K562 (cell line): ENCODE data around the gene RAI1. TPM values are rescaled to one million over a fixed set of nuclear protein-coding genes. Genes with fewer than 3 reads are reported as not detected.

Source experiments
- ATAC-seq: fragments of 200-7000 bp; cut with Tn5 transposase; 3 replicates; pipeline ENCODE4 v1.9.1; 2020; ENCODE audit warnings: moderate library complexity
- BruUV-seq: library from RNA; stranded (reverse); fragments of 400-500 nt; replicated peaks from 2 replicates; lab custom pipeline; 2021; lab: Mats Ljungman, UMichigan
- CTCF ChIA-PET: fragments of 300-600 bp; formaldehyde crosslinking; extraction: SDS; loops from one replicate; lab custom pipeline; 2021; ENCODE audit warnings: low intra/inter-chr PET ratio; lab: Yijun Ruan, JAX
- POLR2A ChIA-PET: fragments of 300-600, 350-650 bp; sonication (Branson Sonifier 250); formaldehyde crosslinking; extraction: SDS; loops from one replicate; lab custom pipeline; 2021; ENCODE audit warnings: antibody characterized with exemption, inconsistent platforms; lab: Yijun Ruan, JAX
- DNase-seq, 4 experiments: peaks; one replicate each; pipeline versions ENCODE4 v3.0.0 to v3.0.0-alpha.2; 2011 to 2018; ENCODE audit warnings: low spot score in 3 of 4, mixed read lengths in 3 of 4; ENCODE audit errors: extremely low read depth in 1 of 4
- FAIRE-seq: peaks from 2 replicates; lab custom pipeline; 2011; peaks lifted over from hg19 to GRCh38; lab: Jason Lieb, UNC
- H2AFZ ChIP-seq: 2 replicates; pipeline ENCODE4 v1.6.0; 2011; ENCODE audit warnings: low read depth, low read length, control low read depth, inconsistent platforms
- H3K27ac ChIP-seq: fragments of 200-600 bp; 3 replicates; pipeline ENCODE4 v1.8.0; 2011; ENCODE audit warnings: low read depth, mild to moderate bottlenecking, control low read depth, inconsistent platforms, low read length, moderate library complexity, mixed read lengths; ENCODE audit errors: extremely low read depth
- H3K27me3 ChIP-seq, 2 experiments: fragments of 300-600 bp in 1 of 2; 2 replicates in 1 of 2; 3 replicates in 1 of 2; pipeline versions ENCODE4 v1.6.0 to v1.8.0; 2011; ENCODE audit warnings: inconsistent platforms in 2 of 2, low read length in 2 of 2, mild to moderate bottlenecking in 1 of 2, mixed read lengths in 1 of 2, moderate library complexity in 1 of 2; ENCODE audit not compliant: control insufficient read depth in 2 of 2, insufficient read depth in 2 of 2
- H3K36me3 ChIP-seq: fragments of 300-600 bp; 3 replicates; pipeline ENCODE4 v1.8.0; 2011; ENCODE audit warnings: mild to moderate bottlenecking, low read length, inconsistent platforms; ENCODE audit not compliant: control insufficient read depth, insufficient read depth
- H3K4me1 ChIP-seq, 2 experiments: fragments of 200-600 bp in 1 of 2; replicated peaks in 1 of 2; 2 replicates in 1 of 2; 3 replicates in 1 of 2; pipeline versions ENCODE4 v1.5.1 to v1.8.0; 2011; ENCODE audit warnings: inconsistent platforms in 2 of 2, low read length in 2 of 2, mild to moderate bottlenecking in 1 of 2, mixed read lengths in 1 of 2, moderate library complexity in 1 of 2; ENCODE audit not compliant: control insufficient read depth in 2 of 2, insufficient read depth in 2 of 2
- H3K4me2 ChIP-seq: 2 replicates; pipeline ENCODE4 v1.6.1; 2011; ENCODE audit warnings: low read length, control low read depth, inconsistent platforms, mixed read lengths; ENCODE audit not compliant: insufficient read depth
- H3K4me3 ChIP-seq: fragments of 200-600 bp; sonication (generic), shearing (Covaris generic); 2 replicates; pipeline ENCODE4 v1.5.1; 2016; ENCODE audit warnings: control low read depth, inconsistent platforms
- H3K79me2 ChIP-seq: fragments of 200-600 bp; 3 replicates; pipeline ENCODE4 v1.8.0; 2011; ENCODE audit warnings: low read length, inconsistent platforms; ENCODE audit not compliant: control insufficient read depth, insufficient read depth
- H3K9ac ChIP-seq, 2 experiments: 2 replicates each; pipeline versions ENCODE4 v1.6.0 to v1.6.1; 2011; ENCODE audit warnings: low read depth in 2 of 2, low read length in 2 of 2, control low read depth in 1 of 2, inconsistent platforms in 1 of 2, mild to moderate bottlenecking in 1 of 2, mixed read lengths in 1 of 2; ENCODE audit not compliant: insufficient read depth in 1 of 2
- H3K9me1 ChIP-seq: one replicate; pipeline ENCODE4 v1.6.0; 2011; ENCODE audit warnings: inconsistent platforms, mild to moderate bottlenecking, low read length, moderate library complexity; ENCODE audit not compliant: control insufficient read depth, insufficient read depth
- H3K9me3 ChIP-seq: replicated peaks from 2 replicates; pipeline ENCODE4 v1.5.1; 2011; ENCODE audit warnings: low read depth, low read length, inconsistent platforms; ENCODE audit not compliant: control insufficient read depth, insufficient read depth
- H4K20me1 ChIP-seq: replicated peaks from 2 replicates; pipeline ENCODE4 v1.6.1; 2011; ENCODE audit warnings: low read length, inconsistent platforms, mixed read lengths; ENCODE audit not compliant: control insufficient read depth, insufficient read depth
- E2F6 ChIP-seq, 2 experiments: IDR thresholded peaks; 2 replicates each; pipeline ENCODE4 v1.6.1; 2011; ENCODE audit warnings: borderline replicate concordance in 1 of 2, control low read depth in 1 of 2, low read depth in 1 of 2, low read length in 1 of 2, mild to moderate bottlenecking in 1 of 2, mixed read lengths in 1 of 2, moderate library complexity in 1 of 2; ENCODE audit not compliant: insufficient read depth in 1 of 2, insufficient read length in 1 of 2, poor library complexity in 1 of 2, severe bottlenecking in 1 of 2; ENCODE audit errors: extremely low read depth in 1 of 2
- NFATC3 ChIP-seq: fragments of 450-650 bp; IDR thresholded peaks from 2 replicates; pipeline ENCODE4 v1.6.1; 2017; ENCODE audit warnings: mild to moderate bottlenecking
- SRSF1 ChIP-seq: fragments of 200-400 bp; formaldehyde crosslinking; IDR thresholded peaks from 2 replicates; pipeline ENCODE4 v1.6.1; 2017; ENCODE audit warnings: mild to moderate bottlenecking, low read depth, low read length, moderate library complexity
- TOE1 ChIP-seq, 2 experiments: fragments of 450-650 bp in 1 of 2; sonication (generic) in 1 of 2; formaldehyde crosslinking in 1 of 2; IDR thresholded peaks; 2 replicates each; pipeline versions ENCODE4 v1.7.1 to v1.8.0; 2016 to 2022; ENCODE audit warnings: borderline replicate concordance in 2 of 2, mild to moderate bottlenecking in 2 of 2, antibody characterized with exemption in 1 of 2, inconsistent platforms in 1 of 2, low read depth in 1 of 2, missing genetic modification reagents in 1 of 2, moderate library complexity in 1 of 2
- TSC22D4 ChIP-seq: fragments of 450-650 bp; IDR thresholded peaks from 2 replicates; pipeline ENCODE4 v1.6.1; 2016; ENCODE audit warnings: missing genetic modification characterization, missing biosample characterization, control low read depth
- ZBTB34 ChIP-seq: fragments of 250-450 bp; sonication (Bioruptor Pico); IDR thresholded peaks from 2 replicates; pipeline ENCODE4 v1.8.0; 2021; ENCODE audit warnings: mild to moderate bottlenecking, moderate library complexity
- ZBTB9 ChIP-seq: fragments of 450-650 bp; formaldehyde crosslinking; IDR thresholded peaks from 2 replicates; pipeline ENCODE4 v1.4.0; 2020; ENCODE audit warnings: mild to moderate bottlenecking, moderate library complexity
- ZFP30 ChIP-seq: fragments of 250-450 bp; sonication (Bioruptor Pico); IDR thresholded peaks from 2 replicates; pipeline ENCODE4 v1.8.0; 2022; ENCODE audit warnings: moderate library complexity, mild to moderate bottlenecking, inconsistent platforms, borderline replicate concordance
- ZKSCAN1 ChIP-seq: fragments of 150-350 bp; IDR thresholded peaks from 2 replicates; pipeline ENCODE4 v1.6.1; 2016; ENCODE audit warnings: low read depth, low read length
- ZNF146 ChIP-seq: IDR thresholded peaks from one replicate; pipeline ENCODE4 v1.6.1; 2018; ENCODE audit warnings: missing compliant biosample characterization; ENCODE audit not compliant: unreplicated experiment
- ZNF263 ChIP-seq: sonication (generic); formaldehyde crosslinking; IDR thresholded peaks from 2 replicates; pipeline ENCODE4 v1.8.0; 2022; ENCODE audit warnings: mild to moderate bottlenecking, missing genetic modification reagents, borderline replicate concordance
- WGBS: fragments of 100-300 bp; shearing (Covaris generic); methylation state at CpG from one replicate; pipeline ENCODE4 v1.1.6; 2016; ENCODE audit warnings: low coverage, mixed read lengths; ENCODE audit not compliant: insufficient coverage; ENCODE audit errors: missing lambda C conversion rate; 5-methylcytosine and 5-hydroxymethylcytosine counted together
- in situ Hi-C: fragments of 300-500 bp; cut with MboI; formaldehyde crosslinking; loops from 4 replicates; pipeline ENCODE4 v1.15.0; 2018; ENCODE audit warnings: inconsistent platforms, mixed read lengths
- intact Hi-C: fragments of 100-400 bp; cut with micrococcal nuclease; formaldehyde crosslinking; loops from 2 replicates; pipeline ENCODE4 v1.14.2; 2022
- polyA plus RNA-seq, 8 experiments: library from polyadenylated mRNA; depleted of rRNA in 4 of 8; stranded (reverse) in 5 of 8; unstranded in 3 of 8; fragments of >200 nt; fragmentation: Nextera tagmentation in 2 of 8; fragmentation: Illumina TruSeq in 1 of 8; extraction: Ambion mirVana in 2 of 8; extraction: Trizol in 1 of 8; gene quantifications; 2 replicates each; pipeline versions ENCODE4 v1.2.1 to v1.2.3, GENCODE V29; 2011 to 2014; ENCODE audit warnings: inconsistent platforms in 1 of 8, missing spikeins in 1 of 8
- total RNA-seq, 7 experiments: library from RNA; depleted of rRNA in 6 of 7; stranded (reverse); fragments of >200 nt in 6 of 7; fragmentation: Illumina TruSeq in 2 of 7; extraction: Trizol in 2 of 7; gene quantifications; 2 replicates each; pipeline versions ENCODE4 v1.2.1 to v1.2.3, GENCODE V29; 2011 to 2021; ENCODE audit warnings: low replicate concordance in 1 of 7

RAI1 gene
- total and polyA plus RNA-seq, 9 of the 15 experiments (the other 6 are each of a cell fraction or from before 2014, with no cell fraction given) = 0.68 to 19.9 (median 5.5) TPM

GRCh38 chr17:17689312-17689711 is 8.1 kb downstream of the RAI1 start:
- no peak for ATAC-seq
- Histone ChIP-seq H3K9me1 (no peaks in the 10 kb centered on the region), H3K4me1 (peaks cover 40 to 41% of the 10 kb centered on the region in 2 experiments), H2AFZ (no peak overlapping the region), H3K9me3 (no peaks in the 10 kb centered on the region), H3K36me3 (peaks cover 13% of the 10 kb centered on the region; the same call in 2 of the 3 replicates), H3K27ac (no peak overlapping the region), H4K20me1 (peaks cover 10% of the 10 kb centered on the region), H3K27me3 (no peaks in the 10 kb centered on the region), H3K4me3 (no peak overlapping the region), H3K9ac (no peak overlapping the region), H3K4me2 (no peak overlapping the region), H3K79me2 (peaks cover 84% of the 10 kb centered on the region)
- BruUV-seq = no TSS peak
- ChIA-PET POLR2A (interaction anchor here (0.5 kb wide), 1 partner anchor 585 kb away, joined by 4 read pairs; no protein-coding TSS in a partner anchor), CTCF (no interaction called here)
- TF ChIP-seq ZKSCAN1 = no peak
- TF ChIP-seq SRSF1 = no peak
- TF ChIP-seq TSC22D4 (tag) = no peak
- TF ChIP-seq ZFP30 (CRISPR knock-in tag) = no peak
- no peak for TF ChIP-seq ZBTB9
- no peak for TF ChIP-seq E2F6 (IDR thresholded peaks at IDR 0.05; ENCODE audit: borderline replicate concordance in 1 of 2, extremely low read depth in 1 of 2, insufficient read depth in 1 of 2, insufficient read length in 1 of 2, low read depth in 1 of 2, low read length in 1 of 2, poor library complexity in 1 of 2, severe bottlenecking in 1 of 2)
- no peak for TF ChIP-seq ZNF263 (CRISPR knock-in tag)
- no peak for TF ChIP-seq TOE1 (IDR thresholded peaks at IDR 0.05; ENCODE audit: borderline replicate concordance)
- TF ChIP-seq TOE1 (CRISPR knock-in tag; IDR thresholded peaks at IDR 0.05; ENCODE audit: borderline replicate concordance, low read depth) = no peak
- TF ChIP-seq ZBTB34 = no peak
- TF ChIP-seq ZNF146 = no peak
- no peak for TF ChIP-seq NFATC3
- in situ Hi-C loops (no loop called here), intact Hi-C loops (loop anchor here (10.0 kb wide), 2 partner anchors 95 to 135 kb away; no protein-coding TSS in a partner anchor)
- no peak for DNase-seq
- no peak for FAIRE-seq
- WGBS = 77% methylated on average over 3 of the region's 4 CpGs
